Kidney epithelial cell (primary cell): Measurements from ENCODE around the gene HSD11B1L. TPM values are rescaled to one million over a fixed set of nuclear protein-coding genes. Genes with fewer than 3 reads are reported as not detected.
"Not testable (repeated sequence)": the region's sequence is repeated elsewhere in the genome, so short reads cannot be mapped to it uniquely, and the experiment has no call there.

Source experiments
- DNase-seq: peaks from one replicate; pipeline ENCODE4 v3.0.0-alpha.2; 2010; ENCODE audit warnings: low read depth
- H3K27me3 ChIP-seq: 2 replicates; pipeline ENCODE4 v1.6.0; 2011; ENCODE audit warnings: low read length; ENCODE audit not compliant: control insufficient read depth, insufficient read depth
- H3K36me3 ChIP-seq: 2 replicates; pipeline ENCODE4 v1.5.1; 2011; ENCODE audit warnings: low read length; ENCODE audit not compliant: control insufficient read depth, insufficient read depth
- H3K4me3 ChIP-seq: 2 replicates; pipeline ENCODE4 v1.5.1; 2011; ENCODE audit warnings: low read depth, mild to moderate bottlenecking, control low read depth, low read length
- total RNA-seq: library from RNA; depleted of rRNA; stranded (reverse); fragments of >200 nt; gene quantifications from 2 replicates; pipeline ENCODE4 v1.2.3, GENCODE V29; 2015
- TF ChIP-seq, protein P1 (sequence below): IDR thresholded peaks from 2 replicates; pipeline ENCODE4 v1.5.1; 2011; ENCODE audit warnings: mild to moderate bottlenecking, moderate library complexity, low read length, control low read depth, inconsistent platforms; ENCODE audit not compliant: insufficient read depth, poor library complexity, severe bottlenecking

The HSD11B1L gene
- total RNA-seq, 1 donor from 2014 or later, result 7.4 TPM

DNA sequence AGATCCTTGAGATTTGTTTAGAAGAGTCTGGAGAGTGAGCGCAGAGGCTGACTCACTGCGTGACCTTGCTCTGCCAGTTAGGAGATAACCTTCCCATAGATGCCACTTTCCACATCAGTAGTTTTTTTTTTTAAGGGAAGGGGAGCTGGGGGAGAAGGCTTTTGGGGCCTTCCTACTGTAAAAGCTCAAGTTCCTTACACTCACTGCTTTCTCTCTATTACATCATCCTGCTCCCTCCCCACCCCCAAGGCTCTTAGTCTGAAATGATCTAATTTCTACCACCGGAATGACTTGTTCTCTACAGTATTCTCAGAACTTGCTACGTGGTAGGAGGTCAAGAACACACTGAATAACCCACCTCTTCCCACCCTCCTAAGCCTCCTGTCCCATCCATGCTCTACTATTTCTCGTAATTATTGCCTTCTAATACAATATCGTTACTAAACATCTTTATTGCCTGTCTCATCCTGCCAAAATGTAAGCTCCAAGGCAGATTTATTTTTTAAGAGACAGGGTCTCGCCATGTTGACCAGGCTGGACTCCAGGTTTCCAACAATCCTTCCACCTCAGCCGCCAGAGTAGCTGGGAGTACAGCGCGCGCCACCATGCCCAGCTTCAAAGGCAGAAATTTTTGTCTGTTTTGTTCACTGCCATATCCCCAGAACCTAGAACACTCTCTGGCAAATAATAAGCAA, 37.9 kb downstream of the HSD11B1L start:
- TF ChIP-seq, protein P1, sequence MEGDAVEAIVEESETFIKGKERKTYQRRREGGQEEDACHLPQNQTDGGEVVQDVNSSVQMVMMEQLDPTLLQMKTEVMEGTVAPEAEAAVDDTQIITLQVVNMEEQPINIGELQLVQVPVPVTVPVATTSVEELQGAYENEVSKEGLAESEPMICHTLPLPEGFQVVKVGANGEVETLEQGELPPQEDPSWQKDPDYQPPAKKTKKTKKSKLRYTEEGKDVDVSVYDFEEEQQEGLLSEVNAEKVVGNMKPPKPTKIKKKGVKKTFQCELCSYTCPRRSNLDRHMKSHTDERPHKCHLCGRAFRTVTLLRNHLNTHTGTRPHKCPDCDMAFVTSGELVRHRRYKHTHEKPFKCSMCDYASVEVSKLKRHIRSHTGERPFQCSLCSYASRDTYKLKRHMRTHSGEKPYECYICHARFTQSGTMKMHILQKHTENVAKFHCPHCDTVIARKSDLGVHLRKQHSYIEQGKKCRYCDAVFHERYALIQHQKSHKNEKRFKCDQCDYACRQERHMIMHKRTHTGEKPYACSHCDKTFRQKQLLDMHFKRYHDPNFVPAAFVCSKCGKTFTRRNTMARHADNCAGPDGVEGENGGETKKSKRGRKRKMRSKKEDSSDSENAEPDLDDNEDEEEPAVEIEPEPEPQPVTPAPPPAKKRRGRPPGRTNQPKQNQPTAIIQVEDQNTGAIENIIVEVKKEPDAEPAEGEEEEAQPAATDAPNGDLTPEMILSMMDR, result no peak
- DNase-seq, result peak; percentile 72
- Histone ChIP-seq H3K4me3 (peak overlapping the region; percentile 88), H3K36me3 (no peaks in the 10 kb centered on the region), H3K27me3 (no peaks in the 10 kb centered on the region)

DNA sequence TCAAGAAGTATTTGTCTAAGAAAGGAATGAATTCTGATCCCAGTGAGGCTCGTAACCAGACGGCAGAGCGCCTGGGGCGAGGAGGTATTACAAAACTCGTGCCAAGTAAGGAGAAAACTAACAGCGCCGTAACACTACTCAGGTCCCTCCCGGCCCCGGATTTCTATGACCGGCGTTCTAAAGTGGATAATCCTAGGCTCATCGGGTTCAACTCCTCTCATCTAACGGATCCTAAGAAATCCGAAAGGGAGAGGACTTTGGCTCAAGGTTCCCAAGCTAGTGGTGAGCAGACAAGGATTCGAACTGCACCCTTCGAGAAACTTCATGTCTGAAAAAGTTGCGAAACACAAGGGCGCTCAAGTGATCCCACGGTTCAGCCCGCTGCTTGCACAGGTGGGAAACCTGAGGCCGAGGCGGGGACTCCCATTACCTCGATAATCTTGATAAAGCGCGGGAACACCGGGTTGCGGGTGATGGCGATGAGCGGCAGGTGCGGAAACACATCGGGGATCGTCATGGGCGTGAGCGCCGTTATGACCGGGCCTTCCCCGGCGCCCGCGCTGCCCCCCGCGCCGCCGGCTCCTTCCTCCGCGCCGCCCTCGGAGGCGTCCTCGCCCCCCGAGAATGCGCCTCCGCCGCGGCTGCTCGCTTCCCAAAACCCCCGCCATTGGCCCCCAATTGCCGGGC, 38.6 kb downstream of the HSD11B1L start:
- Histone ChIP-seq H3K36me3 (no peaks in the 10 kb centered on the region), H3K27me3 (no peaks in the 10 kb centered on the region), H3K4me3 (peak overlapping the region; percentile 88)
- TF ChIP-seq, protein P1, result no peak
- no peak for DNase-seq

DNA sequence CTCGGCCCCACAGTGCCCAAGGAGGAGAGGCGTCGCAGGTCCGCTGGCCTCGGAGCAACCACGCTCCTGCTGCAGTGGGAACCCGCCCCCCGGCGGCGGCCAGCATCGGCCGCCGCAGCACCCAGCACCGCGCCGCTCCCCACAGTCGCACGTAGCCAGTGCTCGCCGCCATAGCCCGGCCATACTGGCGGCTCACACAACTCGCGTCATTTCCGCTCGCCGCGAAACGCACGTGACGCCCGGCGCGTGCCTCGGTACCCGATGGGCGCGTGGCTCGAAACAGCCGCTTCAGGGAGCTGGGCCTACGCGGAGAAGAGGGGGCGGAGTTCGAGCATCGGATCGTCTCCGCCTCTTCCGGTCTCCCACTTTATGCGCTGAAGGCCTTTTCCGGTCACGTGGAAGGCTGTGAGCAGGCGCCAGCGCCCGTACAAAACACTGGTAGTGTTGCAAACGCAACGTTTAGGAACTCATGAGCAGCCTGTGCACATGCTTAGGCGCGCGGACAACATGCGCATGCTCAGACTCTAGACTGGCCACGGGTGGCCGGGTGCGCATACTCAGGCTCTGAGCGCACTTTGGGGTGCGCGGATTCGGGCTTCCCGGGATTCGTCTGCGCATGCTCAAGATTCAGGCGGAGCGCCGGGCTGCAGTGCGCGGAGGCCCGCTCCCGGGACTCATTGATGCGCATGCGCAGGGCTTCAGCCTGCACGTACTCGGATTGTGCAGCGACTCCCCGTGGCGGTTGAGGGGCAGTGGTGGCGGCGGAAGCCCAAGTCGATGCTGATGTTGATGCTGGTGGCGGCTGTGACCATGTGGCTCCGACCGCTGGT, 39.3 kb downstream of the HSD11B1L start, which contains the start of the genes CATSPERD and LONP1:
TSS of gene CATSPERD (plus strand) at position 677 of the 830 bp plus-strand sequence. CDS start at position 778, 101 bp downstream.
TSS of gene LONP1 (minus strand) at position 186 of the 830 bp plus-strand sequence. CDS start at position 172, 14 bp downstream.
- TF ChIP-seq, protein P1, result peak; percentile 97
- H3K36me3 ChIP-seq, result no peaks in the 10 kb centered on the region
- H3K27me3 ChIP-seq, result no peaks in the 10 kb centered on the region
- peak; percentile 92 for DNase-seq
- H3K4me3 ChIP-seq, result peak within 1 kb of the TSS; percentile 88

DNA sequence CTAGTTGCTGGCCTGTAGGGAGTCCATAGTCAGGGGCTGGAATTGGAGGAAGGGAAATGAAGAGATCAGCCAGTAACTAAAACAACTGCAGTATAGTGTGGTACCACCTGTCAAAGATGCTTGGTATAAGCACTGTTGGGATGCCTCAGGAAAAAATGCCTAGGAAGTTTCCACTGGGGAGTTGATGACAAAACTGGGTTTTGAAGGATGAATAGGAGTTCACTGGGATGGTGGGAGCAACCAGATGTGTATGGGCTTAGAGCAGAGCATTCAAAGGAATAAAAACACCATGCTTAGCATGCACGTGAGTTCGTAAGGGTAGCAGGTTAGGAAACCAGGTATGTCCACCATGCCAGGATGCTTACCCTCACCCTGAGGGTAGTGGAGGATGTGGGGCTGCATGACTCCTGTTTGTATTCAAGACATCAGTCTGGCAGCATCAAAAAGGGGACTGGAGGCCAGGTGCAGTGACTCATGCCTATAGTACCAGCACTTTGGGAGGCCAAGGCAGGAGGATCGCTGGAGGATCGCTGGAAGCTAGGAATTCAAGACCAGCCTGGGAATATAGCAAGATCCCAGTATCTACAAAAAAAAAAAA, 46.7 kb downstream of the HSD11B1L start:
- TF ChIP-seq, protein P1, result no peak
- DNase-seq, result no peak
- Histone ChIP-seq H3K36me3 (no peaks in the 10 kb centered on the region), H3K4me3 (no peak overlapping the region), H3K27me3 (no peaks in the 10 kb centered on the region)

DNA sequence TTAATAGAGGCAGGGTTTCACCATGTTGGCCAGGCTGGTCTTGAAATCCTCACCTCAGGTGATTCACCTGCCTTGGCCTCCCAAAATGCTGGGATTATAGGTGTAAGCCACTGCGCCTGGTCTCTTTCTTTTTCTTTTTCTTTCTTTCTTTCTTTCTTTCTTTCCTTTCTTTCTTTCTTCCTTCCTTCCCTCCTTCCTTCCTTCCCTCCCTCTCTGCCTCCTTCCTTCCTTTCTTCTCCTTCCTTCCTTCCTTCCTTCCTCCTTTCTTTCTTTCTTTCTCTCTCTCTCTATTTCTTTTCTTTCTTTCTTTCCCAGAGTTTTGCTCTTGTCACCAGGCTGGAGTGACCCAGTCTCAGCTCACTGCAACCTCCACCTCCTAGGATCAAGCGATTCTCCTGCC, 52.3 kb downstream of the HSD11B1L start:
- H3K4me3 ChIP-seq, DNase-seq, H3K27me3 ChIP-seq, H3K36me3 ChIP-seq: not testable (repeated sequence)

Other genes starting within 250 kb of the HSD11B1L start
- gene ZNRF4, start 225.6 kb upstream of the HSD11B1L start, total RNA-seq, result not detected in 2 replicates
- gene TINCR, start 113.1 kb upstream of the HSD11B1L start, total RNA-seq, result 1.0 and 1.4 TPM in 2 replicates
- 23.8 and 29.0 TPM in 2 replicates for gene SAFB2, start 58.3 kb upstream of the HSD11B1L start, total RNA-seq
- 40.3 and 45.7 TPM in 2 replicates for gene SAFB, start 57.9 kb upstream of the HSD11B1L start, total RNA-seq
- gene MICOS13, start 511 bp upstream of the HSD11B1L start, total RNA-seq, result 47.0 and 55.4 TPM in 2 replicates
- gene RPL36, start 9.3 kb downstream of the HSD11B1L start, total RNA-seq, result 1,562 and 1,717 TPM in 2 replicates
- 151 and 173 TPM in 2 replicates for gene LONP1, start 39.1 kb downstream of the HSD11B1L start, total RNA-seq
- gene CATSPERD, start 39.6 kb downstream of the HSD11B1L start, total RNA-seq, result not detected in 2 replicates
- 1.4 and 2.2 TPM in 2 replicates for gene PRR22, start 103.7 kb downstream of the HSD11B1L start, total RNA-seq
- gene DUS3L, start 110.1 kb downstream of the HSD11B1L start, total RNA-seq, result 43.4 and 53.0 TPM in 2 replicates
- 0.14 and 1.0 TPM in 2 replicates for gene NRTN, start 124.0 kb downstream of the HSD11B1L start, total RNA-seq
- gene FUT6, start 158.7 kb downstream of the HSD11B1L start, total RNA-seq, result 0.82 and 0.84 TPM in 2 replicates
- 8.8 and 9.1 TPM in 2 replicates for gene FUT3, start 170.4 kb downstream of the HSD11B1L start, total RNA-seq
- gene FUT5, start 189.5 kb downstream of the HSD11B1L start, total RNA-seq, result not detected in 2 replicates
- 203 and 311 TPM in 2 replicates for gene NDUFA11, start 222.8 kb downstream of the HSD11B1L start, total RNA-seq
- gene VMAC, start 223.8 kb downstream of the HSD11B1L start, total RNA-seq, result 4.3 and 5.5 TPM in 2 replicates
- gene CAPS, start 233.2 kb downstream of the HSD11B1L start, total RNA-seq, result 2.3 and 3.4 TPM in 2 replicates